Adipocyte (in vitro differentiated cells): ENCODE data around the gene BAIAP2.

Experiments
- DNase-seq: peaks from one replicate; pipeline ENCODE4 v3.0.0-alpha.2; 2015; ENCODE audit warnings: low read depth
- H3K27me3 ChIP-seq: replicated peaks from 2 replicates; pipeline ENCODE4 v1.7.0; 2013; ENCODE audit warnings: mild to moderate bottlenecking, low read length, moderate library complexity; ENCODE audit not compliant: control insufficient read depth, insufficient read depth
- H3K36me3 ChIP-seq: 2 replicates; pipeline ENCODE4 v1.7.0; 2013; ENCODE audit warnings: low read length, mild to moderate bottlenecking, moderate library complexity; ENCODE audit not compliant: control insufficient read depth, insufficient read depth, severe bottlenecking
- H3K4me1 ChIP-seq: 2 replicates; pipeline ENCODE4 v1.7.0; 2013; ENCODE audit warnings: mild to moderate bottlenecking, low read length, moderate library complexity; ENCODE audit not compliant: control insufficient read depth, insufficient read depth
- H3K4me3 ChIP-seq: 2 replicates; pipeline ENCODE4 v1.7.0; 2013; ENCODE audit warnings: mild to moderate bottlenecking, low read length, moderate library complexity
- H3K9ac ChIP-seq: 2 replicates; pipeline ENCODE4 v1.7.0; 2013; ENCODE audit warnings: mild to moderate bottlenecking, low read length, moderate library complexity
- H3K9me3 ChIP-seq: 2 replicates; pipeline ENCODE4 v1.7.0; 2013; ENCODE audit warnings: mild to moderate bottlenecking, low read length, moderate library complexity; ENCODE audit not compliant: control insufficient read depth

Gene BAIAP2

DNA sequence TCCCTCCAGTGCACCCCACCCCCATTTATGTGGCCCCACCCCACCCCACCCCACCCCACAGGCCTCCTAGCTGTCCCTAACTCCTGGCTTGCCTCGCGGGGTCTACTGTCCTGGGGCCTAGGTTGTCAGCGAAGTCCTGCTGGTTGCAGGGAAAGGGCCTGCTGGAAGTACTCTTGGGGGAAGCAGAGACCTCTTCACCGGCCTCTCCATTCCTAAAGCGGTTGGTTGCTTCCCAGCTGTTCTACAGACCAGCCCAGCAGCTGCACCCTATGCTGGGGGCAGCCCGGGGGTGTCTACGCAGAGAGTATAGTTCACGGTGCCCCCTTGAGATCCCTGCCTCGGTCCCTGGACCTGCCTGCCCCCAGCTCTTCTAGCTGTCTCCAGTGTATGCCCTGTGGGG is 56.2 kb downstream of the BAIAP2 start:
- Histone ChIP-seq H3K4me1 (peaks cover 30% of the 10 kb centered on the region), H3K36me3 (peaks cover 23% of the 10 kb centered on the region), H3K4me3 (no peak overlapping the region), H3K27me3 (no peaks in the 10 kb centered on the region), H3K9me3 (no peaks in the 10 kb centered on the region), H3K9ac (no peak overlapping the region)
- DNase-seq = no peak

DNA sequence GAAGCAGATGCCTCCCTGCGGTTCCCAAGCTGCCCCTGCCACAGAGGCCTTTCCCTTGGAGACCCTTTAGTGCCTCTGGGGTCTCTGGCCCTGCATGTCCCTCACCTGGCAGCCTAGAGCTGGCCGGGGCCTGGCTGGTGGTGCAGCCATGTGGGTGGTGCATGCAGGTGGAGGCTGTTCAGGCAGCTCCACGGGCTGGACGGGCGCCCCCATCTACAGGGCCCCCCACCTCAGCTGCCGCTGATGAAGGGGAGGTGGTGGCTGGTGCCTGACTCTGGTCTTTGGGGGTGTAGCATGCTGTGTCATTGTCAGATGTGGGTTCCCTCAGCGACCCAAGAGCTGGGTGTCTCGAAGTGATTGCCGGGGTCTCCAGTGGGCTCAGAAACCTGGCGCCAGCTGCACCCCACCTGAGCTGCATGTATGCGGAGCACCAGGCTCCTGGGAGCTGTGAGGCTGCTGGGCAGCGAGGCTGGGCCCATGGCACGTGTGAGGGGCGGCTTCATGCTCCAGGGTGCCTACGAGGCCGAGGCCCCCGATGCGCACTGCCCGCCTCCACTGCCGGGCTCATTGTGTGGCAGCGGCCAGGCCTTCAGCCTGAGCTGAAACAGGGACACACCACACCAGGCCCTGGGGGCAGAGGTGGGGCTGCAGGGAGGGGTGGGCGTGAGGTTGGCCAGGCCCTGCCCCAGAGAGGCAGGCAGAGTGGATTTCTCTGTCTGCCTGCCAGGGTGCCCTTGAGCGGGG is 57.0 kb downstream of the BAIAP2 start:
- no peak overlapping the region for H3K9ac ChIP-seq
- peaks cover 38% of the 10 kb centered on the region for H3K4me1 ChIP-seq
- H3K4me3 ChIP-seq = no peak overlapping the region
- no peaks in the 10 kb centered on the region for H3K9me3 ChIP-seq
- no peak for DNase-seq
- peaks cover 17% of the 10 kb centered on the region for H3K36me3 ChIP-seq
- H3K27me3 ChIP-seq = no peaks in the 10 kb centered on the region

DNA sequence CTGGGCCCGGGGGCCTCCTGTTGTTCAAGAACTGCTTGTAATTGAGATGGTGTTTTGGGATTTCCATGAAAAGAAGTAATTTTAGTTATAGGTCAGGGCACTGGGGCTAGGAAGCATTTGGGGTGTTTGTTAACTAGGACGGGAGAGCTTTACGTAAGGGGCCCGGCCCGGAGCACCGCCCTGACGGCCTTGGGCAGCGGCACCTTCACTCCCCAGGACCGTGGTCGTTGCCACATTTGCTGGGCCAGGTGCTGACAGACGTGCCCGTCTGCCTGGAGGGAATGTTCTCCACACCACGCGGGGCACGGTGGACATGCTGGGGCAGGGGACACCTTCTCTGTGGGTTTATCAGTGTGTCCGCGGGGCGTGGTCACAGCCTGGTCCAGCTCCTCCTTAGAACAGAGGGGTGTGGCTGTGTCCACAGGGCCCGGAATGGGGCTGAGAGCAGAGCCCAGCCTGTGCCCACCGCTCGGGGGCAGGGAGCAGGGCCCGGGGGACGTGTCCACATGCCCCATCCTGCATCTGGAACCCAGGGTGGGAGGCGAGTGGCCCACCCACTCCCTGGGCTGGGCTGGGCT is 57.7 kb downstream of the BAIAP2 start:
- H3K4me3 ChIP-seq = no peak overlapping the region
- H3K27me3 ChIP-seq = no peaks in the 10 kb centered on the region
- H3K4me1 ChIP-seq = peaks cover 44% of the 10 kb centered on the region
- H3K9me3 ChIP-seq = no peaks in the 10 kb centered on the region
- H3K9ac ChIP-seq = no peak overlapping the region
- H3K36me3 ChIP-seq = peaks cover 11% of the 10 kb centered on the region
- no peak for DNase-seq

DNA sequence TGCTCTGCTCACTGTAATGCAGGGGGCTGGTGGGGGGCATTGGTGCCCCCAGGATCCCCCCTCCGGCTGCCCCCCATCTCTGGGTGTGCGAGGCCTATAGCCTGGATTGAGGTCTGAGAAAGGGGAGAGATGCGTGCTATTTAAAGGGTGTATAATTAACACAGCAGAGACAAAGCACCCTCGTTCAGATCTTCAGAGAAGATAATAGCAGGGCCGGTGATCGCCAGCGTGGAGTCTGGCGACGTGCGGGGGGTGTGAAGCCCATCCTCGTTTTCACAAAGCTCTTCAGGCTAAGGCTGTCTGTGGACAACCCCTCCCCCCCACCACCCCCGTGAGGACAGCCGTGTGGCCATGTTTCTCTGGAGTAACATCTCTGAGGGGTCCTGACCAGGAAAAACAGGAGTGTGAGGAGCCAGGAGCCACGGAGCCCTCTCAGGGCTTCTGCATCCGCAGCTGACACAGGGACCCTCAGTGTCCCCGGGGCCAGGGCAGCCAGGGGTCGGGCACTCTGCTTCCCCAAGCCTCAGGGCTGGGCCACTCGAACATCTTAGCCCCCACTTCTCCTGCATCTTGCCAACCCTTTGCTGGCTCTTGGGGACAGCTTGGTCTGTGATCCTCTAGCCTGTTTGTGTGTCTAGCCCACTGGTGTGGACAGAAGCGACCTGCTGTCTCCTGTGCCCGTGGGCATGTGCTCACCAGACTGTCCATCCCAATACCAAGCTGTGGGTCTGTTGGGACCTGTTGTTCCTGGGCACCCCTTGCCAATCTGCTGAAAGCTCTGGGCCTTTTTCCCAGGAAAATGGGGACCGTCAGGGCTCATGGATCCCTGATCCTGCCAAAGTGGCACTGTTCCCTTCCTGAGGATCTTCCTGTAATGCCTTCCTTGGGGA is 58.9 kb downstream of the BAIAP2 start:
- Histone ChIP-seq H3K36me3 (no peaks in the 10 kb centered on the region), H3K9me3 (no peaks in the 10 kb centered on the region), H3K9ac (peak overlapping the region; percentile 8), H3K4me3 (no peak overlapping the region), H3K4me1 (peaks cover 53% of the 10 kb centered on the region), H3K27me3 (no peaks in the 10 kb centered on the region)
- DNase-seq = no peak

DNA sequence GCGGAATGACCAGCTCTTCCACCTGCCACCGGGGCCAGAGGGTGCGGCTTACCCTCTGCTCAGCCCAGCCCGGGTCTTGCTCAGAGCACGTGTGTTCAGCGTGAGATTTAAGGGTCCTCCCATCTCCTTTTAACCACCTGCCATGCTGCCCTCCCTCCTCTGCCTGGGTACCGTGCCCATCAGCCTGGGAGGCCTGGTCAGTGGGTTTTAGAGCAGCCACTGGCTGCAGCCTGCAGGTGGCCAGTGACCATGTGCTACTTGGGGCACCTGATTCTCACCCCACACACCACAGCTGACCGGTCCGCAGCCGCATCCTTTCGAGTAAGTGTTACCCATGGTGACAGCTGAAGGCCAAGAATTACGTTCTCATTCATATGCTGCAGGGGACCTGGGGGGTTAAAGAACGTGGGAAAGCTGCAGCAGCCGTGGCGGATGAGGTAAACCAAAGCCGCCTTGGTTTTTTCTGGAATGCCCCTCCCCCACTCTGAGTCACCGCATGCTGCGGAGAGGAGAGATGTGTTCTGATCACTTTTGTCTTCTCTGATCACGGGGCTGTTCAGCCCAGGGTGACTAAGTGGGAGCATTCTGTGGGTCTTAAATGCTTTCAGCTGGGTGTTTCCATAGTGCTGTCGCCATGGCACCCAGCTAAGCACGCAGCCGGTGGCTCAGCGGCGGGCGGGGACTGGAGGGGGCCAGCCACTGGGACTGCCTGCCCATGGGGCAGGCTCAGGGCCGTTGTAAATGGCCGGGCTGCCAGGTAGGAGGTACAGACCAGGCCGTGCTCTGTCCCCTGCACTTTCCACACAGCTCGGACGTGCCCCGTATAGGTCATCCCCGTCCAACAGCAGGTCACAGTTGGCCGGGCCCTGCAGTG is 59.8 kb downstream of the BAIAP2 start:
- H3K9ac ChIP-seq = peak overlapping the region; percentile 60
- no peaks in the 10 kb centered on the region for H3K9me3 ChIP-seq
- peak; percentile 98 for DNase-seq
- no peaks in the 10 kb centered on the region for H3K27me3 ChIP-seq
- H3K4me1 ChIP-seq = peaks cover 53% of the 10 kb centered on the region
- H3K4me3 ChIP-seq = peak overlapping the region; percentile 30
- no peaks in the 10 kb centered on the region for H3K36me3 ChIP-seq

DNA sequence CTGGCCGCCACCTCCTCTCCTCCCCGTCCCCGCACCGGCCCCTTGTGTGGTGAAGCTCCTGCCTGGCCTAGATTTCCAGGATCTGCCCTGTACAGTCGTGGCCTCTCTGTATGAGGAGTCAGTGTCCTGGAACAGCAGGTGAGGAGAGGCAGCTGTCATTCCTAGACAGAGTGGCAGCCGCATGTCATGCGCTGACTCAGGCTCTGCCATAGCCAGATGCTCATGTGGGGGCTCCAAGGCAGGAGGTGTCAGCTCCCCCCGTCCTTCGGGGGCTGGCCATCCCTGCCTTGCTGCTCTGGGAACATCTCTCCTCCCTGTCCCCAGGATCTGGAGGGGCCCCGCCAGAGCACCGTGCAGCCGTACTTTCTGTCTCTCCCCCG is 60.4 kb downstream of the BAIAP2 start:
- Histone ChIP-seq H3K4me3 (peak overlapping the region; percentile 30), H3K36me3 (no peaks in the 10 kb centered on the region), H3K9me3 (no peaks in the 10 kb centered on the region), H3K4me1 (peaks cover 48% of the 10 kb centered on the region), H3K27me3 (no peaks in the 10 kb centered on the region), H3K9ac (peak overlapping the region; percentile 60)
- no peak for DNase-seq

DNA sequence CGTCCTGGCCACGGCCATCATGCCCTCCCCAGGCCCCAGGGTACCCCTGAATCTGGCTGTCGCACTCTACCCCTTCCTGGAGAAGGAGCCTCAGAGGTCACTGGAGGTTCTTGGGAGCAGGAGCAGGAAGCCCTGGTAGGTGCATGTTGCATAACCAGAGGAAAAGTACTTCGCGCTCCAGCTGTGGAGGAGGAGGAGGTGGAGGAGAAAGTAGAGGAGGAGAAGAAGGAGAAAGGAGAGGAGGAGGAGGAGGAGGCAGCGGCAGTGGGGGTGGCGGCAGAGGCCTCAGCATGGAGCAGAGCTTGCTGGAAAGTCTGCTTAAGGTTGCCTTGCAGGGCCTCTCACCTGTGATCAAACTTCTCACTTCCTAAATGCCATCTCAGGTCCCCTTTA is 61.8 kb downstream of the BAIAP2 start:
- H3K4me1 ChIP-seq = peaks cover 44% of the 10 kb centered on the region
- H3K4me3 ChIP-seq = peak overlapping the region; percentile 5
- DNase-seq = no peak
- peaks cover 3% of the 10 kb centered on the region for H3K36me3 ChIP-seq
- peak overlapping the region; percentile 82 for H3K9ac ChIP-seq
- no peaks in the 10 kb centered on the region for H3K27me3 ChIP-seq
- no peaks in the 10 kb centered on the region for H3K9me3 ChIP-seq

DNA sequence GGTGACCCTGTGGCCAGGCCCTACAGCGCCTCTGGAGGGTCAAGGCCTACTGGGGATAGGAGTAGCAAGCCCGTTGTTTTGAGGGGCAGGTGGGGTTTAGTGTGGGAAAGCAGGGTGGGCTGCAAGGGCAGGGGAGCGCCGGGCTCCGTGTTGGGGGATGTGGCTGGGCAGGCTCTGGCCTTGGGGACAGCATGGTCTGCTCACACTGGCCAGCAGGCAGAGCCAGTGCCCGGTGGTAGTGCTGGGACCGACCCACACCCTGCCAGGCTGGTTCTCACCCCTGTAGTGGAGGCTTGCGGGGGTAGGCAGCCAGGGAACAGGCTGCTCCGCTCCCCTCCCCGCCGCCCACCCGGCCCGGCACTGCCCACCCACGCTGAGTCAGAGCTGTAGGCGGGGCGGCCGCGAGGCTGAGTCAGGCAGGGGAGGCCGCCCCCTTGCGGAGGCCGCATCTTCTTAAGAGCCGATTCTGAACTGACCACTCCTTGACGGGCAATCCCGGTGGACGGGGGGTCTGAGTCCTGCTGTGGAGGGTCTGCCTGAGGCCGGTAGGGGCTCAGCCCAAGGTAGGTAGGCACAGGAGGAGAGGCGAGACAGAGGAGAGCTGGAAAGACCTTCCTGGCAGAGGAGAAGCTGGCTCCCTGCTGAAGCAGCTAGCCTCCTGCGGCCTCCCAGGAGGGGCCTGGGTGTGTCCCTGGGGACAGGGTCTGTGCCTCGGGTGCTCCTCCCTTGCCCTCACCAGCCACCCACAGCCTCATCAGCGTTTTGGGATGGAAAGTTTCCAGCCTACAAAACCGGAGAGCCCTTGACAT is 62.4 kb downstream of the BAIAP2 start:
- Histone ChIP-seq H3K4me1 (peaks cover 44% of the 10 kb centered on the region), H3K36me3 (peaks cover 3% of the 10 kb centered on the region), H3K9ac (peak overlapping the region; percentile 82), H3K9me3 (no peaks in the 10 kb centered on the region), H3K4me3 (peak overlapping the region; percentile 63), H3K27me3 (no peaks in the 10 kb centered on the region)
- peak; percentile 96 for DNase-seq

DNA sequence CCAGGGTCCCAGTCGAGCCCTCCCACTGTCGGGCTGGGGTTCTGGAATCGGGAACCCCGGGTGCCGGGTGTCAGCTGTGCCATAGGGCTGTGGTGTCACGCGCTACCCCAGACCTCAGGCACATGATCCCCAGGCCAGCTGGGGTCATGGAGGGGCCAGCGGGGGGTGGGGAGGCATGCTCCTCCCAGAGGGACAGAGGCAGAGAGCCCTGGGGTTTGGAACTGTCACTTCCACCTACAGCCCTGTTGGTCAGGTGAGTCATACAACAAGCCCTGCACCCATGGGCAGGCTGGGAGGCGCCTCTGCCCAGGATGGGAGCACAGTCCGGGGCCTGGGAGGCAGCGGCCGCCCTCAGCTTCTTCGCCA is 63.0 kb downstream of the BAIAP2 start:
- H3K4me3 ChIP-seq = peak overlapping the region; percentile 63
- H3K4me1 ChIP-seq = peaks cover 44% of the 10 kb centered on the region
- no peaks in the 10 kb centered on the region for H3K9me3 ChIP-seq
- no peaks in the 10 kb centered on the region for H3K27me3 ChIP-seq
- DNase-seq = peak; percentile 19
- peak overlapping the region; percentile 82 for H3K9ac ChIP-seq
- H3K36me3 ChIP-seq = peaks cover 3% of the 10 kb centered on the region

DNA sequence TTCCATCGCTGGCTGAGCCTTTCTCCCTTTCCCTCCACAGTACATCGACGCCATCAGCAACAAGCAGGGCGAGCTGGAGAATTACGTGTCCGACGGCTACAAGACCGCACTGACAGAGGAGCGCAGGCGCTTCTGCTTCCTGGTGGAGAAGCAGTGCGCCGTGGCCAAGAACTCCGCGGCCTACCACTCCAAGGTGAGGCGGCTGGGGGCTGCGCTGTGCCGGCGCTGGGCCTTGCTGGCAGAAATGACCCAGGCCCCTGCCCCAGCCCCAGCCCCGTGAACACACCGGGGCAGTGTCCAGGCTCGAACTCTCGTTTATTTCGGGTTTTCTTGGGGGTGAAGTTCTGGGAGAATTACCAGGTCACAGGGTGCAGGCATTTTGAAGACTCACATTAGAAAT is 64.9 kb downstream of the BAIAP2 start:
- peaks cover 35% of the 10 kb centered on the region for H3K4me1 ChIP-seq
- no peak for DNase-seq

More for the DNA sequence above, 64.9 kb downstream of the BAIAP2 start:
- H3K9ac ChIP-seq = no peak overlapping the region
- H3K27me3 ChIP-seq = no peaks in the 10 kb centered on the region
- H3K4me3 ChIP-seq = no peak overlapping the region
- H3K36me3 ChIP-seq = peaks cover 9% of the 10 kb centered on the region
- no peaks in the 10 kb centered on the region for H3K9me3 ChIP-seq
